Ascending aorta (tissue), 2 donors: ENCODE data around the gene GFOD1. TPM values are rescaled to one million over a fixed set of nuclear protein-coding genes. Genes with fewer than 3 reads are reported as not detected.

Source experiments
- DNase-seq, 2 donors: peaks; one replicate each; pipeline ENCODE4 v3.0.0-alpha.2; 2019; ENCODE audit warnings: low spot score in 2 of 2
- H3K27ac ChIP-seq, 2 donors: fragments of 200-600 bp; sonication (generic); one replicate each; pipeline ENCODE4 v1.5.1; 2016 to 2017; ENCODE audit warnings: mild to moderate bottlenecking in 1 of 2
- H3K27me3 ChIP-seq: fragments of 200-600 bp; sonication (generic); one replicate; pipeline ENCODE4 v1.5.1; 2017
- H3K36me3 ChIP-seq, 2 donors: fragments of 200-600 bp; sonication (generic); one replicate each; pipeline ENCODE4 v1.5.1; 2016
- H3K4me1 ChIP-seq, 2 donors: fragments of 200-600 bp; sonication (generic); one replicate each; pipeline ENCODE4 v1.5.1; 2016 to 2017; ENCODE audit warnings: mild to moderate bottlenecking in 1 of 2
- H3K4me3 ChIP-seq, 2 donors: fragments of 200-600 bp; sonication (generic); one replicate each; pipeline ENCODE4 v1.5.1; 2016 to 2017; ENCODE audit warnings: mild to moderate bottlenecking in 1 of 2
- H3K9me3 ChIP-seq, 2 donors: fragments of 200-600 bp; sonication (generic); one replicate each; pipeline ENCODE4 v1.5.1; 2016
- CTCF ChIP-seq, 3 experiments: fragments of 200-600 bp in 2 of 3; fragments of 450-650 bp in 1 of 3; sonication (generic) in 2 of 3; IDR thresholded peaks; one replicate each; pipeline ENCODE4 v1.5.1; 2016 to 2019; ENCODE audit warnings: antibody characterized with exemption in 3 of 3, mild to moderate bottlenecking in 1 of 3, moderate library complexity in 1 of 3
- intact Hi-C: fragments of 100-400 bp; cut with DNase I; formaldehyde crosslinking; loops from one replicate; pipeline ENCODE4 v1.15.1; 2023
- total RNA-seq: library from RNA; depleted of rRNA; stranded (reverse); fragments of >200 nt; gene quantifications from one replicate; pipeline ENCODE4 v1.1.0, GENCODE V29; 2016

GFOD1 gene
- total RNA-seq, 1 donor from 2014 or later: 28.7 TPM

- intact Hi-C loops: loop anchor here (1.0 to 10.0 kb wide), 5 partner anchors 76 to 730 kb away; partner anchors contain the start of gene MCUR1
- TF ChIP-seq CTCF (IDR thresholded peaks at IDR 0.05): peak; percentile 84 to 96 (median 91)
- H3K36me3 ChIP-seq: no peaks in the 10 kb centered on the region
- H3K27ac ChIP-seq: no peak overlapping the region
- no peak overlapping the region for H3K4me3 ChIP-seq
- DNase-seq: peak; percentile 14 to 80
- H3K4me1 ChIP-seq: no peaks in the 10 kb centered on the region
- H3K27me3 ChIP-seq: no peaks in the 10 kb centered on the region
- peaks cover 0 to 3% of the 10 kb centered on the region in 2 donors for H3K9me3 ChIP-seq
These were observed 150.8 kb downstream of the GFOD1 start for GRCh38 chr6:13336553-13336952.

DNA sequence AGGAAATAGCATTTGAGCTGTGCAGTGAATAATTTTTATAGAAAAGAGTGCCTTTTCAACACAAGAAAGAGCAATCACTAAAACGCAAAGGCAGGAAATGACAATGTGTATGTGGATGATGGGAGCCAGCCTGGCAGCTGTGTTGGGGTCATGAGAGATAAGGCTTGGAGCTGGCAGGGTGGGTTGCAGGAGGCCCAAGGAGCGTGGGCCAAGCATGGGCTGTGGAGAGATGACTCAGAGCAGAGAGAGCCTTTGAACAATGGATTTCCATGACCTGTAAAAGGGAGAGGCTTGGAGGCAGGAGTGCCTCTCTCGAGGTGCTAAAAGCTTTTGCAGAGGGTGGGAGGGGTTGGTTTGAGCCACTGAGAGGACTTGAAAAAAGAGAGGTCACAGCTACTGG lies 152.4 kb downstream of the GFOD1 start:
- no peaks in the 10 kb centered on the region for H3K27me3 ChIP-seq
- DNase-seq: no peak
- H3K9me3 ChIP-seq: no peaks in the 10 kb centered on the region
- H3K27ac ChIP-seq: no peak overlapping the region
- TF ChIP-seq CTCF (IDR thresholded peaks at IDR 0.05): no peak
- no peak overlapping the region for H3K4me3 ChIP-seq
- intact Hi-C loops: loop anchor here (5.0 to 10.0 kb wide), 2 partner anchors 77 to 480 kb away; partner anchors contain the start of gene MCUR1
- no peaks in the 10 kb centered on the region for H3K4me1 ChIP-seq
- H3K36me3 ChIP-seq: no peaks in the 10 kb centered on the region

DNA sequence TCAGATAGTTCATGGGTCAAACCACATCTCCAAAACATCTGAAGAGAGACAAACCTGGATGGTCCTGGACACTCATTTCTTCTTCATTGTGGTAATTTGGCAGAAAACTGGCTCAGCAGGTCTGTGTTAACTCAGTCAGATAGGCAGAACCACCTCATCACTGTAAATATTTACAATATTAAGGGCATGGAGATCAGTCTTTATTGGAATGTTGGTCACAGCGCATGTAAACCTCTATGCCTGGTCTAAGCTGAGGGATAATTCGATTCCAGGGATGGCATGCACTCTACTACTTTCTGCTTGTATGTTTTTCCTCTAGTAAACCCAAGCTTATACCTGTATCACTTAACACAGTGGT lies 155.1 kb downstream of the GFOD1 start:
- DNase-seq: no peak
- Histone ChIP-seq H3K4me1 (peaks cover 2 to 3% of the 10 kb centered on the region in 2 donors), H3K4me3 (no peak overlapping the region), H3K27me3 (no peaks in the 10 kb centered on the region), H3K9me3 (no peaks in the 10 kb centered on the region), H3K27ac (no peak overlapping the region), H3K36me3 (no peaks in the 10 kb centered on the region)
- intact Hi-C loops: loop anchor here (10.0 kb wide), 1 partner anchor 482 kb away; the partner anchor contains the start of gene MCUR1
- TF ChIP-seq CTCF (IDR thresholded peaks at IDR 0.05): no peak

DNA sequence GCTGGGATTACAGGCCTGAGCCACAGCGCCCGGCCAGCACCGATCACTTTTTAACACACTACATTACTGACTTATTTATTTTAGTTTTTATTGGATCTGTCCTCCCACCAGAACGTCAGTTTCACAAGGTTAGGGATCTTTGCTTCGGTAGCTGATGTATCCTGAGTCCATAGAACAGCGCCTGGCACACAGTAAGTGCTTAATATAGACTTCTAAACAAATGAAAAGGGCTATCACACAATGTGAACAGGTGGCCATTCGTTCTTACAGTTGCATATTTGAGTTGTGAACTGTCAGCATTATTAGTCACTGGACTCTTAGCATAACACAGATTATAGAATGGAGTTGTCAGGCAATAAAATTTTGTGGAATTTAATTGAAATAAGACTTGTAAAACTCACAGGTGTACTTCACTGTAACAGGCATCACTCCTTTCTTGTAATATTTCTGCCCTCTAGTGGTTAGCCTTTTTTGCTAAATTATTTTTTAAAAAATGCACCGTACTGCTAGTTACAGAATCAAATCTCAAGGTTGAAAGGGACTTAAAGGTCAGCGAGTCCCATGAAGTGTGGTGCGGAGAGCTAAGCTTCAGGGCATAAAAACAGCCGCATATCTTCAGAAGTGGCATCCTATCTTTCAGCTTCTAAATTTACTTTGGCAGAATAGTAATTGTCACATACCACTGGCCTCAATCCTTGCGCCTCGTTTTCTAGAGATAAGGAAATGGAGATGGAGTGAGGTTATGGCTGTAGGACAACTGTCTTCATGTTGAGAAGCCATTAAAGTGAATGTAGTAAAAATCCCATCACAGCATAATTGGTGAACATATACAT lies 155.7 kb downstream of the GFOD1 start:
- intact Hi-C loops: loop anchor here (10.0 kb wide), 1 partner anchor 483 kb away; the partner anchor contains the start of gene MCUR1
- TF ChIP-seq CTCF (IDR thresholded peaks at IDR 0.05): peak; percentile 33 to 68 (median 53)

DNA sequence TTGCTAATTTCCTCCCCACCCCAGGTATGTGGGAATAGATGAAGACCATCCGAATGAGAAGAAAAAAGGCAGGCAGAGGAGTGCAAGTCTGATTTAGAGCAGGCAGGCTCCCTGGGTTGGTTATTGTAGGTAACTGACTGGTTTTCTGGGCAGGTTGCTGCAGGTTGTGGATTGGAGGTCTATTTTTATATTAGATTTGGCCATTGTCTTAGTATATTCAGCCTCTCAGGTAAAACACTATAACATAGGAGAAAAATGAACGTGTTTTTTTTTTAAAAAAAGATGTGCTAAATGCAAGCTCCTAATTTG lies 158.6 kb downstream of the GFOD1 start:
- no peak for TF ChIP-seq CTCF (IDR thresholded peaks at IDR 0.05)
- intact Hi-C loops: loop anchor here (1.0 to 5.0 kb wide), 4 partner anchors 157 to 418 kb away; no protein-coding TSS in a partner anchor
- Histone ChIP-seq H3K27ac (peak overlapping the region; percentile 84 to 96), H3K36me3 (peaks cover 0 to 10% of the 10 kb centered on the region in 2 donors), H3K4me1 (peaks cover 2 to 3% of the 10 kb centered on the region in 2 donors), H3K4me3 (peak overlapping the region; percentile 73 to 92), H3K27me3 (no peaks in the 10 kb centered on the region), H3K9me3 (no peaks in the 10 kb centered on the region)
- DNase-seq: no peak

More for the DNA sequence above, 155.7 kb downstream of the GFOD1 start:
- H3K4me1 ChIP-seq: peaks cover 2 to 3% of the 10 kb centered on the region in 2 donors
- no peaks in the 10 kb centered on the region for H3K27me3 ChIP-seq
- H3K36me3 ChIP-seq: no peaks in the 10 kb centered on the region
- H3K27ac ChIP-seq: no peak overlapping the region
- no peaks in the 10 kb centered on the region for H3K9me3 ChIP-seq
- H3K4me3 ChIP-seq: no peak overlapping the region
- DNase-seq: no peak
